ENCODE data around the gene INHBB.

- TF ChIP-seq CTCF (IDR thresholded peaks at IDR 0.05) (no peak), HOXA7 (CRISPR knock-in tag; IDR thresholded peaks at IDR 0.05) (no peak), POLR2A (IDR thresholded peaks at IDR 0.05; ENCODE audit: low read length) (no peak), PBX3 (IDR thresholded peaks at IDR 0.05) (no peak), ELK1 (IDR thresholded peaks at IDR 0.05; ENCODE audit: low read depth, low read length) (no peak), JUNB (IDR thresholded peaks at IDR 0.05) (no peak), POLR2AphosphoS2 (conservative IDR thresholded peaks at IDR 0.05; ENCODE audit: low read length) (no peak), CBX8 (IDR thresholded peaks at IDR 0.05) (no peak), RCOR1 (IDR thresholded peaks at IDR 0.05; ENCODE audit: low read depth, low read length) (no peak)
- TF ChIP-seq, protein P1, sequence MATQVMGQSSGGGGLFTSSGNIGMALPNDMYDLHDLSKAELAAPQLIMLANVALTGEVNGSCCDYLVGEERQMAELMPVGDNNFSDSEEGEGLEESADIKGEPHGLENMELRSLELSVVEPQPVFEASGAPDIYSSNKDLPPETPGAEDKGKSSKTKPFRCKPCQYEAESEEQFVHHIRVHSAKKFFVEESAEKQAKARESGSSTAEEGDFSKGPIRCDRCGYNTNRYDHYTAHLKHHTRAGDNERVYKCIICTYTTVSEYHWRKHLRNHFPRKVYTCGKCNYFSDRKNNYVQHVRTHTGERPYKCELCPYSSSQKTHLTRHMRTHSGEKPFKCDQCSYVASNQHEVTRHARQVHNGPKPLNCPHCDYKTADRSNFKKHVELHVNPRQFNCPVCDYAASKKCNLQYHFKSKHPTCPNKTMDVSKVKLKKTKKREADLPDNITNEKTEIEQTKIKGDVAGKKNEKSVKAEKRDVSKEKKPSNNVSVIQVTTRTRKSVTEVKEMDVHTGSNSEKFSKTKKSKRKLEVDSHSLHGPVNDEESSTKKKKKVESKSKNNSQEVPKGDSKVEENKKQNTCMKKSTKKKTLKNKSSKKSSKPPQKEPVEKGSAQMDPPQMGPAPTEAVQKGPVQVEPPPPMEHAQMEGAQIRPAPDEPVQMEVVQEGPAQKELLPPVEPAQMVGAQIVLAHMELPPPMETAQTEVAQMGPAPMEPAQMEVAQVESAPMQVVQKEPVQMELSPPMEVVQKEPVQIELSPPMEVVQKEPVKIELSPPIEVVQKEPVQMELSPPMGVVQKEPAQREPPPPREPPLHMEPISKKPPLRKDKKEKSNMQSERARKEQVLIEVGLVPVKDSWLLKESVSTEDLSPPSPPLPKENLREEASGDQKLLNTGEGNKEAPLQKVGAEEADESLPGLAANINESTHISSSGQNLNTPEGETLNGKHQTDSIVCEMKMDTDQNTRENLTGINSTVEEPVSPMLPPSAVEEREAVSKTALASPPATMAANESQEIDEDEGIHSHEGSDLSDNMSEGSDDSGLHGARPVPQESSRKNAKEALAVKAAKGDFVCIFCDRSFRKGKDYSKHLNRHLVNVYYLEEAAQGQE (IDR thresholded peaks at IDR 0.05) = no peak
Measured at GRCh38 chr2:120321721-120322284, 24.1 kb upstream of the INHBB start.
